GM12873 (cell line): ENCODE data around the gene RASAL3.

Source experiments
- CTCF ChIP-seq: IDR thresholded peaks from 2 replicates; pipeline ENCODE4 v1.5.1; 2012; ENCODE audit warnings: low read depth, mild to moderate bottlenecking, moderate library complexity, low read length, control low read depth; ENCODE audit not compliant: insufficient read depth; ENCODE audit errors: missing control alignments

Gene RASAL3

GRCh38 chr19:15412832-15413231 lies 51.5 kb downstream of the RASAL3 start:
- TF ChIP-seq CTCF: no peak

GRCh38 chr19:15404780-15405211 lies 59.5 kb downstream of the RASAL3 start:
- no peak for TF ChIP-seq CTCF

GRCh38 chr19:15404097-15404779 lies 60.1 kb downstream of the RASAL3 start:
- TF ChIP-seq CTCF: no peak

GRCh38 chr19:15403151-15403531 lies 61.2 kb downstream of the RASAL3 start:
- no peak for TF ChIP-seq CTCF

- TF ChIP-seq CTCF: no peak
These were observed 61.8 kb downstream of the RASAL3 start for GRCh38 chr19:15402411-15403150.
